ENCODE measurements around the gene MAN1B1.
"Not testable (repeated sequence)": the region's sequence is repeated elsewhere in the genome, so short reads cannot be mapped to it uniquely, and the experiment has no call there.

The MAN1B1 gene

DNA sequence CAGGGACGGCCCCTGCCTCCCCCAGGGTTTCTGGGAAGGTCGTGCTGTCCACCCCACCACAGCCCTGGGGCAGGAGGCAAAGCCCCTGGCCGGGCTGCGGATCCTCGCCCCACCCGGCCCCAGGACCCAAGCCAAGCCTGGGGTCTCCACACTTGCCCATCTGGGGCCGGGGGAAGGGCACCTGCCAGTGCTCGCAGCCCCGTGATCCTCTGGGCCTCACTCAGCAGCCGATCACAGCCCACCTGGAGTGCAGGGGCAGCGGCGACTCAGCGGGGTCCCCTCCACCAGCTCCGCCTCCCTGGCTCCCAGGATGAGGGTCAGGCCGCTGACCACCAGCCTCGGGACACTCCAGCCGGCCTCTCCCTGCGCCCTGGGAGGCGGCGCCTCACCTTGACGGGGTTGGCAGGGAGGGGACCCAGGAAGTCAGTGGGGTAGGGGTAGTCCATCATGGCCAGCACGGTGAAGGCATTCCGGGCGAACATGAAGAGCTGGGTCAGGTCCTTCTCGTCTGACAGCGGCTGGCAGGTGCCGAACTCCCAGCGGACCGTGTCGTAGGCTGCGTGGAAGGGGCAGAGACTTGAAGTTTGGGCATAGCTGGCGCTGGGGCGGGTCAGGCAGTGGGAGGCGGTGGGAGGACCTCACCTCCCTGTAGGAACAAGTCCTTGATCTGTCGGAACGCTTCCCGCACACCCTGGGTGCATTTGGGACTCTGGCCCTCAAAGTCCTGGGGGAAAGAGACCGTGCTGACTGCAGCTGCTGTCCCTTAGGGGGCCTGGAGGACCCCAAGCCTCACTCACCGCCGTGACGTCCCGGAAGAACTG, 26.0 kb downstream of the MAN1B1 start:
- no peak for DNase-seq

DNA sequence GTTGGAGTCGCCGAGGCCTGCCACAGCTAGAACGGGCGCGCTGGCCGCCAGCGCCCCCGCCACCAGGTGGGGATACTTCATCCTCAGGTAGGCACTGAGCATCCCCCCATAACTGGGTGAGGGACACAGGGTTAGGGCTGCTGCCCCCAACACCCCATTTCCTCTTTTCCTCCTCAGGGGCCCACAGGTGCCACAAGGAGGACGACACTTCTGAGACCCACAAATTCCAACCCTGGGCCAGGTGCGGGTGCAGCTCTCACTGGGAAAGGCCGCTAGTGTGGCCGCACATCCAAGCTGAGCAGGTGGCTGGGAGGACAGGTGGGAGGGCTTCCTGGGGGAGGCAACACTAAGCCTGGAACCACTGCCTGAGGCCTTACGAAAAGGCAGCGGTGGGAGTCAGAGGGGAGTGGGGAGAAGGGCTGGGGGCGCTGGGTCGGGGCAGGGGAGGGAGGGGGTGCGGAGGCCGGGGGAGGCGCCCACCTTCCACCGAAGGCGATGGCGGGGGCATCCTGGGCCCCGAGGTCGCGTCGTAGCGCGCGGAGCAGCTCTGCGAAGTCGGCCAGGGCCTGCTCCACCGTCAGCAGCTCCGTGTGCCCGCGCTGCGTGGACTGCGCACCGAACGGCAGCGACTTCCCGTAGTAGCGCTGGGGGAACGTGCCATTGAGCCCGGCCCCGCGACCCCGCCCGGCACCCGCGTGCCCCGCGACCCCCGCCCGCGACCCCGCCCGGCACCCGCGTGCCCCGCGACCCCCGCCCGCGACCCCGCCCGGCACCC, 26.8 kb downstream of the MAN1B1 start:
- no peak for DNase-seq

DNA sequence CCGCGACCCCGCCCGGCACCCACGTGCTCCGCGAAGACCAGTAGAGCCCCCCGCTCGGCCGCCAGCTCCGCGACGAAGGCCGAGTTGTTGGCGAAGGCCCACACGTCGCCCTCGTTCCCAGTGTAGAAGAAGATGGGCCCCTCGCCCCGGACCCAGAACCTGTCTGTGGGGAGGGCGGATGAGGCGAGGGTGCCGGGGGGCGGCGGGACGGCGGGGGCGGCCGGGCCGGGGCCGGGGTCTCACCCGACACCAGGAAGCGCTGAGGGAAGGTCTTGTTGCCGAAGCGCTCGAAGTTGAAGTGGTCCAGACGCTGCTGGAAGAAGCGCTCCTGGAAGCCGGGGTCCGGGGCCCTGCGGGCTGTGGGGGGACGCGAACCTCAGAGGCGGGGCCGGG, 27.4 kb downstream of the MAN1B1 start:
- no peak for DNase-seq

DNA sequence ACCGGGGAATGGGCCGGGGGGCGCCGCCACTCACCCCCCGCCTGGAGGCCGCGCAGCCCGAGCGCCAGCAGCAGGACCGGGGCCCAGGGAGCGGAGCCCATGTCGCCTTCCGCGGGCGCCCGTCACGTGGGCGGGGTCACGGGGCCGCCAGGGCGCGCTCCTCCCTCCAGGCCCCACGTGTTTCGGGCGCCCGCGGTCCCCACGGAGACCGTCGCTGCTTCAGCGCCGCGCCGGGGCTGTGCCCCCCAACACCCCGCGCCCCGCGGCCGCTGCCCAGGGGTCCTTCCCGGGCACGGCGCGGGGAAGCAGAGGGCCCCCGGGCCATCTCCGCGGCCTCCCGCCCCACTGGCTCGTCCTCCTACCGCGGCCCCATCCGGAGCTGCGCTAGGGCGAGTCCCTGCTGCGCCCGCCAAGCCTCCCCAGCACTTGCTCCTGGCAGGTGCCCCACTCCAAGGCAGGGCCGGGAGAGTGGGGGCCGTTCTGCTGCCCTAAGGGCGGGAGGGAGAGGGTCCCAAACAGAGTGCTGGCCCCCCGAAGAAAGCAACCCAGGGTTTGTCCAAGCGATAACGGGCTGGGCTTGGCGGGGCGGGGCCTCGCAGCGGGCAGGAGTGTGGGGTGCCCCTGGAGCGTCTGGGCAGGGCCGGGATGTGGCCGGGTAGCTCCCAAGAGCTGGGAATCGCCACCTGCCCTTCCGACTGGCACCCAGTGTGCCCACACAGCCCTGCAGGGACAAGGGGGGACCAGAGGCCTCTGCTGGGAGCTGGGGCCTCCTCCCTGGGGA, 28.0 kb downstream of the MAN1B1 start, which contains the start of gene DPP7:
TSS of gene DPP7 (minus strand) at position 121 of the 781 bp plus-strand sequence. CDS start at position 101, 20 bp downstream.
- DNase-seq: peak; percentile 74

DNA sequence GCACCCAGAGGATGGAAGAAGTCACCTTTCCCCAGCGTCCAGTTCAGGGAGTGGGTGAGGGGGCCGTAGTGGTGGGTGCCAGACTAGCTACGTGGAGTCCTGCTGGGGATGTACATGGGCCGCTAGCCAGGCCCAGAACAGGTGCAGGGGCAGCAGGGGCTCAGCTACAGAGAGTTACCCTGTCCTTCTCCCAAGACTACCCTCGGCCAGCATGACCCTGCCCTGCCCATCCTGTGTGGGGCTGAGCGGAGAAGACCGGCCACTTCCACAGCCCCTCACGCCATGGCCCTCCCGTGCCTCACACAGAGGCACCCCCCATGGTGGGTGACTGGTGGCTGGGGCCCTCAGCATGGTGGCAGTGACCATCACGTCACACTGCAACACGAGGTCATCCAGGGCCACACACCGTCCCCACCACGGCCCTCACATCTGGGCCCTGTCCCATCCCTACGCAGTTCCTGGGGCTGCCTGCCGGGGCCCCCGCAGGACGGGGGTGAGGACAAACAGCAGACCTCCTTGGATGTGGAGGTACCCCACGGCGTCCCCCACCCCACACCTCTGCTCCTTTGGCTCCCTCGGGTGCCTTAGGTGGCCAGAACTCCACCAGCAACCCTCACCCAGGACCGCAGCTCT, 28.7 kb downstream of the MAN1B1 start:
- no peak for DNase-seq

DNA sequence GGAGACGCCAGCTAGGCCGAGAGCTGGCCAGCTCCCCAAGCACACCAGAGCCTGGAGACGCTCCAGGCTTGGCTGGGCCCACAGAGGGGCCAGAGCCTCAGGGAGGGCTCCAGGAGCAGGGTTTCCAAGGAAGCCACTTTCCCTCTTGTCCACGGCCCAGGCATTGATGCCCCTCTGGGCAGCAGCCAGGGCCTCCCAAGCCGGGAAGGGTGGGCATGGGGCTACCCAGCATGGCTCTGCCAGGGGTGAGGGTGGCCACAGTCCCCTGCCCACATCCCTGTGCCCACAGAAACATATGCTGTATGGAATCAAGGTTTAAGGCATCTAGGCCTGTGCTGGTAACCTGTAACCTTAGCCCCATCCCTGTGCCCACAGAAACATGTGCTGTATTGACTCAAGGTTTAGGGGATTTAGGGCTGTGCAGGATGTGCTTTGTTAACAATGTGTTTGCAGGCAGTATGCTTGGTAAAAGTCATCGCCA, 29.3 kb downstream of the MAN1B1 start:
- DNase-seq: no peak

DNA sequence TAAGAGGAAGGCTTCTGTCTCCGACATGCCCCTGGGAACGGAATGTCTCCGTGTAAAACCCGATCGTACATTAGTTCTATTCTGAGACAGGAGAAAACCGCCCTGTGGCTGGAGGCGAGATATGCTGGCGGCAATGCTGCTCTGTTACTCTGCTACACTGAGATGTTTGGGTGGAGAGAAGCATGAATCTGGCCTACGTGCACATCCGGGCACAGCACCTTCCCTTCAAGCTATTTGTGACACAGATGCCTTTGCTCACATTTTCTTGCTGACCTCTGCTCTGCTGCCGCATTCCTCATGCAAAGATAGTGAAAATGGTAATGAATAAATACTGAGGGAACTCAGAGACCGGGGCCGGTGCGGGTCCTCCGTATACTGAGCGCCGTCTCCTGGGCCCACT, 29.9 kb downstream of the MAN1B1 start:
- no peak for DNase-seq

DNA sequence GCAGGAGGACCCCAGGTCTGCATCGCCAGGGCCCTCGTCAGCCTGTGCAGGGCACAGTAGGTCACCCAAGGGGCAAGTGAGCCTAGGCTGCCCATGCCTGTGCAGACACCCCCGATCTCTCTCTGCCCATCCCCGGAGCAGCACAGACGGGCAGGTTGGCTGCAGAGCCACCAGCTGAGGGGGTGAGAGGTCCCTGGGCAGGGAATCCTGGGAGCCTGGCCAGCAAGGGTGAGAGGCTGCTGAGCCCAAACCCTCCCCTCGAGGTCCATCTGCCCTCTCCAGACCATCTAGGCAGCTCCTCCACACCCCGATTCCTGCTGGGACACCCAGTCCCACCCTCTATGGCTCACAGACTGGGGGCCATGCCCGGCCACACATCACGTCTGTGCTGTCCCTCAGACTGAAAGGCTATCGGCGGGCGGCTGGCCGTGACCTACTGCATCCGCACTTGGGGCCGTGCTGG, 30.5 kb downstream of the MAN1B1 start:
- no peak for DNase-seq

DNA sequence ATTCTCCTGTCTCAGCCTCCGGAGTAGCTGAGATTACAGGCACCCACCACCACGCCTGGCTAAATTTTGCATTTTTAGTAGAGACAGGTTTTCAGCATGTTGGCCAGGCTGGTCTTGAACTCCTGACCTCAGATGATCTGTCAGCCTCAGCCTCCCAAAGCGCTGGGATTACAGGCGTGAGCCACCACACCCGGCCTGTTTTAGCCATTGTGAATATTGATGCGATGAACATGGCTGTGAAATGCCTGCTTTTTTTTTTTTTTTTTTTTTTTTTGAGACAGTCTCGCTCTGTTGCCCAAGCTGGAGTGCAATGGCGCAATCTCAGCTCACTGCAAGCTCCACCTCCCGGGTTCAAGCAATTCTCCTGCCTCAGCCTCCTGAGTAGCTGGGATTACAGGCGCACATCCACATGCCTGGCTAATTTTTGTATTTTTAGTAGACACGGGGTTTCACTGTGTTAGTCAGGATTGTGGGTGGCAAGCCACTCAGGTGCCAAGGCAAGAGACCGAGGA, 31.4 kb downstream of the MAN1B1 start:
- not testable (repeated sequence) for DNase-seq

DNA sequence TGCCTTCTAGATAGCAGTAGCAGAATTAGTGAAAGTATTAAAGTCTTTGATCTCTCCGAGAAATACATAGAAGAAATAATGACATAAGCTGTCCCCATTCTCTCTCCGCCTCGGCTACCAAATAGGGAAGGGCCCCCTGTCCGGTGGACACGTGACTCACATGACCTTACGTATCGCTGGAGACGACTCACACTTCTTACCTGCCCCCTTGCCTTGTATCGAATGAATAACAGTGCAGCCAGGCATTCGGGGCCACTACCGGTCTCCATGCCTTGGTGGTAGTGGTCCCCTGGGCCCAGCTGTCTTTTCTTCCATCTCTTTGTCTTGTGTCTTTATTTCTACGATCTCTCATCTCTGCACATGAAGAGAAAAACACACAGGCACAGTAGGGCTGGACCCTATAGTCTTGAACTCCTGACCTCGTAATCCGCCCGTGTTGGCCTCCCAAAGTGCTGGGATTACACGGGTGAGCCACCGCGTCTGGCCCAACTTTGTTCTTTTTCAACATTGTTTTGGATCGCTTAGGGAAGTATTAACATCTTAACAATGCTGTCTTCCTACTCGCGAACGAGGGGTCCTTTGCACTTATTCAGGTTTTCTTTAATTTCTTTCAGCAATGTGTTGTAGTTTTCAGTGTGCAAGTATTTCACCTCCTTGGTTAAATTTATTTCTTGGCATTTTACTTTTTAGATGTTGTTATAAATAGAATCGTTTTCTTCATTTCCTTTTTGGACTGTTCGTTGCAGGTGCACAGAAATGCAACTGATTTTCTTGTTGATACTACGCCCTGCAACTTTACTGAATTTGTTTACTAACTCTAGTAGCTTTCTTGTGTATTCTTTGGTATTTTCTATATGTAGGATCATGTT, 35.4 kb downstream of the MAN1B1 start:
- not testable (repeated sequence) for DNase-seq

DNA sequence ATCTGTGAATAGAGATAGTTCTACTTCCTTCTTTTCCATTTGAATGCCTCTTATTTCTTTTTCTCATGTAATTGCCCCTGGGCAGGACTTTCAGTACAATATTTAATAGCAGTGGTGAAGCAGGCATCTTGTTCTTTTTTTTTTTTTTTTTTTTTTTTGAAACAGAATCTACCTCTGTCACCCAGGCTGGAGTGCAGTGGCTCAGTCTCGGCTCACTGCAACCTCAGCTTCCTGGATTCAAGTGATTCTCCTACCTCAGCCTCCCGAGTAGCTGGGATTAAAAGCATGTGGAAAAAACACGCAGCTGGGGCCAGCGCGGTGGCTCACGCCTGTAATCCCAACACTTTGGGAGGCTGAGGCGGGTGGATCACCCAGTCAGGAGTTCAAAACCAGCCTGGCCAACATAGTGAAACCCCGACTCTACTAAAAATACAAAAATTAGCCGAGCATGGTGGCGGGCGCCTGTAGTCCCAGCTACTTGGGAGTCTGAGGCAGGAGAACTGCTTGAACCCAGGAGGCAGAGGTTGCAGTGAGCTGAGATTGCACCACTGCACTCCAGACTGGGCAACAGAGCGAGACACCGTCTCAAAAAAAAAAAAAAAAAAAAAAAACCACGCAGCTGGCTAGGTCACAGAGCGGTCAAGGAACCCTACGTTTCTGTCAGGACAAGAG, 36.1 kb downstream of the MAN1B1 start:
- DNase-seq: not testable (repeated sequence)

DNA sequence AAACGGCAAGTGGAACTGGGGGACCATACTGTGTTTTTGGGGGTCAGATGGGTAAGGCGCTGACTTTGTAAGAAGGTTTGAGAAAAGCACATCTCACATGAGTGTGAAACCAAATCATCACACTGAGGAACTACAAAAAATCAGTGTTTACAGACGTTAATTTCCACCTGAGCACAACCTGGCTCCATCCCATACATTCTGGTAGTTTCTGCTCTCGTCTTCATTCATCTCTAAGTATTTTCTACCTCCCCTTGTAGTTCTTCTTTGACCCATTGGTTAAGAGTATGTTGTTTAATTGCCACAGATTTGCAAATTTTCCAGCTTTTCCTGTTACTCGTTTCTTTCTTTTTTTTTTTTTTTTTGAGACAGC, 36.7 kb downstream of the MAN1B1 start:
- no peak for DNase-seq

DNA sequence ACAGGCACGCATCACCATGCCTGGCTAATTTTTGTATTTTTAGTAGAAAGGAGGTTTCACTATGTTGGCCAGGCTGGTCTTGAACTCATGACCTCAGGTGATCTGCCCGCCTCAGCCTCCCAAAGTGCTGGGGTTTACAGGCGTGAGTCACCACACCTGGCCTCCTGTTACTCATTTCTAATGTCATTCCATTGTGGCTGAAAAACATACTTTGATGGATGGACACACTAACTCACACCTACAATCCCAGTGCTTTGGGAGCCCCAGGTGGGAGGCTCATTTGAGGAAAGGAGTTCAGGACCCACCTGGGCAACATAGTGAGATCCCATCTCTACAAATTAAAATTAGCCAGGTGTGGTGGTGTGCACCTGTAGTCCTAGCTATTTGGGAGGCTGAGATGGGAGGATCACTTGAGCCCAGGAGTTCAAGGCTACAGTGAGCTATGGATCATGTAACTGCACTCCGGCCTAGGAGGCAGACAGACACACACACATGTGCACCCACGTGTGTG, 37.2 kb downstream of the MAN1B1 start:
- not testable (repeated sequence) for DNase-seq

DNA sequence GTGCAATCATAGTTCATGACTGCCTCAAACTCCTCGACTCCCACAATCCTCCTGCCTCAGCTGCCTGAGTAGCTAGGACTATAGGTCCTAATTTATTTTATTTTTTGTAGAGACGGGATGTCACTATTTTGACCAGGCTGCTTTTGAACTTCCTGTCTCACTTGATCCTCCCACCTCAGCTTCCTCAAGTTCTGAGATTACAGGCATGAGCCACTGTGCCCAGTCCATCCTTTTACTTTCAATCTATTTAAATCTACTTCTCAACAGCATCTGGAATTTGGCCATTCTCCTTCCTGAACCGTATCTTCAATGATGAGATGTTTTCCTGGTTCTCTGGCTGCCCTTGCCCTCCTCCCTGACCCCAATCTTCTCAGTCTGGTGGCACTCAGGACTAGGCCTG, 40.0 kb downstream of the MAN1B1 start:
- no peak for DNase-seq

DNA sequence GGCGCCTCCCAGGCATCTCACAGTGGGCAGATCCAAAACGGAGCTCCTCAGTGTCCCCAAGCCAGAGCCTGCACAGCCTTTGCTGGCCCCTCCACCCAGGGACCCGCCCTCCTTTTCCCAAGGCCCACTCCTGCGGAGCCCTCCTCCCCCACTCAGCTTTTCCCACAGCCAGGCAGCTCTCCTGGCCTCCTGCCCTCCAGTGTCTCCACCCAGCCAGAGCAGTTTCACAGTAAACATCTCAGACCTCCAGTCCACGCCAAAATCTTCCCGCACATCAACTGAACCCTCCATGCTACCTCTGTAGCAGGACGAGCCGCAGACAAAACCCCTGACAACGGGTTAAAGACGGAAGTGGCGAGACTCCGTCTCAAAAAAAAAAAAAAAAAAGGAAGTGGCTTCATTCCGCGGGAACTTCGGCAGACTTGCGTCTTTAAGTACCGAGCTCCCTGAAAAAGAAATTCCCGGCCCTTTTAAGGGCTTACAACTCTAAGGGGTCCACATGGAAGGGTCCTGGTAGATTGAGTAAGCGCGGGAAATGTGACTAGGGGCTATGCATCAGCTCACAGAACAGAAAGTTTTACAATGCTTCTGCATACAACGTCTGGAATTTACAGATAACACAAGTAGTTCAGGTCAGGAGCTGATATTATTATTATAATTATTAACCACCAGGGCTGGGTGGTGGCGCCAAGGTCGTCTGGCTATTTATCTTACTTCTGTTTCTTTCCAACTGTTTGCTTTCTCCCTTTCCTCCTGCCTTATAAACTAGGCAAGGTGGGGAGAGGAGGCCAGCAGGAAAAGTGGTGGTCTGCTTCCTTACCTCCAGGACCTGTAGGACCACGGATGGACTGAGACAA, 40.7 kb downstream of the MAN1B1 start:
- no peak for DNase-seq

DNA sequence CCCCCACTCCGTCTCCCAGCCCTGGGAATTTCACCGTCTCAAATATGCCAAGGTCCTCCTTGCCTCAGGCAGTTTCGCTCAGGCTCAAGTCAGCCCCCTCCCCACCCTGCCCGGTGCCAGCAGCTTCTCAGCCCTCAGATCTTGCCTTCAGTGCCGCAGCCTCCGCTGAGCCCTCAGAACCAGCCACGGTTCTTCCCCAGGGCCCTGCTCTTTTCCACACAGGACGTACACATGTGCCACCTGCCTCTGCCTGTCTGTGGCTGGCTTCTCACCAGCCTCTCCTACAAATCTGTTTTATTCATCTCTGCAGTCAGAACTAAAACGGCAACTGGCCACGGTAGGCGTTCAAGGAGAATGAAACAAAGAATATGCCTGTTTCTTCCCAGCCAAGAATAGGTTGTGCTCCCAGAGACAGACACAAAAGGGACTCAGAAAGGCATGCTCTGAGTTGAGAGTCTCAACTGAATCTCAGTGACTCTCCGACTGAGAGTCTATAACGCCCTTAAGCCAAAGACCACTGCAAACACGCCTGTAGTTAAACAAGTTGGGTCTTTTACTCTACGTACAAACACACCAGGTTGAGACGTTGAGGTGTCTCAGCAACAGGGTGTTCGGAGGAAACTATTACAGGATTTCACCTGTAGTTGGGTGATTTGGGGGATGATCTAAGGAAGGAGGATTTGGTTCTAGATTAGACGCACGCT, 41.5 kb downstream of the MAN1B1 start:
- no peak for DNase-seq

DNA sequence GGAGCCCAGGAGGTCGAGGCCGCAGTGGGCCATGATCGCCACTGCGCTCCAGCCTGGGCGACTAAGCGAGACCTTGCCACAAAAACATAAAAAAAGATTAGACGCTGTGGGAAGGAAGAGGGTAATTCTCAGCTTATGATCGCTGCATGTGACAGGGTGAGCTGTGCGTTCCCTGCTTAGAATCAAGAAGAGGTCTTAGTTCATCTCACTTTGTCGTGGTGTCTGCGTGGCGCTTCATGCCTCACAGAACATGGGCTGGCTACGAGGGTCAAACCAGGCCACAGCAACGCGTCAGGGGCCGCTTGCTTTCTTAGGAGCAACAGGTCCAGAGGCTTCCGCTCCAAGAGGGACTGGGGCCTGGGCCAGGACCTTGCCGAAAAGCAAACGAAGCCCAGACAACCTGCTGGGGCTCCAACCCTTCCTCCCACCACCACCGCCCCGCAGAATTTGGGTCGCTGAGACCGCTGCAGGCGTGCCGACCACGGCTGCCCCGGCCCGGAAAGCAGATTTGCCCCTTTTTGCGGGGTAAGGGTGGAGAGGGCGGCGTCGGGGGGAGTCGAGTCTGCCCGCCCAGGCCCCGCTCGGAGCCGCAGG, 42.2 kb downstream of the MAN1B1 start:
- DNase-seq: no peak

DNA sequence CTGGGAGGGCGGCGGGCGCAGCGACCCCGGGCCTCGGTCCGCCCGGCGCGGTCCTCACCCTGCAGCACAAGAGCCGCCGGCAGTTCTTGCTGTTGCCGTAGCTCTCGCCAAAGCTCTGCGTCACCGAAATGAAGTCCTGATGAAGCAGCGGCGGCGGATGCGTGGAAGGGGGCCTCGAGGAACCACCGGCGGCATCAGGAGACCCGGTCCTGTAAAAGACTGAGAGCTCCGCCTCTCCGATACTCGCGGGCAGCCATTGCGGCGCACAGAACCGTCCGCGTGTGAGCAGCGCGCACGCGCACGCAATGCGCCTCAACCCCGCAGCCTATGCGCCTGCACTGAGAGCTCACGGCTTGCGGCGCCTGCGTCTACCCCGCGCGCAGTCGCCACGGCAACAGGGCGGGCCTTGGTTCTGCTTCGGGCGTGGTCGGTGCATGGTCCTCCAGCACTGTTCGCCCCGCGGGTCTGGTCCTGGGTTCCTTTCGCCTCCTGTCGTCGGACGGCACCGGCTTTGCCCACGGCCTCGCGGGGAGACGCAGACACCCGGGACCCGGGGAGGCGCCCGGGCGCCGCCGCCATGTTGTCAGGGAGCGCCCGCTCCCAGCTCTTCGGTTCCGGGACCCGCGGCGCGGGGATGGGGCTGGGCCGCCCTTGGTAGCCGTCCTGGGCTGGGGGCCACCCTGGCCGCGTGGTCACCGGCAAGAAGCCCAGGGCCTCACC, 42.8 kb downstream of the MAN1B1 start:
- DNase-seq: peak; percentile 85
